Sigmoid colon (tissue), 4 donors: ENCODE measurements around the gene AKIRIN1.

Experiments
- EP300 ChIP-seq, 4 donors: sonication (generic); formaldehyde crosslinking; IDR thresholded peaks; one replicate each; pipeline ENCODE4 v1.6.1; 2017; ENCODE audit warnings: antibody characterized with exemption in 4 of 4
- POLR2A ChIP-seq, 2 donors: fragments of 450-650 bp; IDR thresholded peaks; one replicate each; pipeline ENCODE4 v1.6.1; 2016; ENCODE audit warnings: antibody characterized with exemption in 2 of 2, mild to moderate bottlenecking in 2 of 2, moderate library complexity in 2 of 2
- POLR2AphosphoS5 ChIP-seq, 4 donors: sonication (generic); formaldehyde crosslinking; IDR thresholded peaks; one replicate each; pipeline ENCODE4 v1.6.1; 2017; ENCODE audit warnings: antibody characterized with exemption in 4 of 4
- TF ChIP-seq, protein P1 (sequence below), 4 experiments: fragments of 450-650 bp in 3 of 4; fragments of 200-600 bp in 1 of 4; IDR thresholded peaks; one replicate each; pipeline ENCODE4 v1.5.1; 2016 to 2019; ENCODE audit warnings: antibody characterized with exemption in 4 of 4, mild to moderate bottlenecking in 3 of 4, moderate library complexity in 2 of 4

DNA sequence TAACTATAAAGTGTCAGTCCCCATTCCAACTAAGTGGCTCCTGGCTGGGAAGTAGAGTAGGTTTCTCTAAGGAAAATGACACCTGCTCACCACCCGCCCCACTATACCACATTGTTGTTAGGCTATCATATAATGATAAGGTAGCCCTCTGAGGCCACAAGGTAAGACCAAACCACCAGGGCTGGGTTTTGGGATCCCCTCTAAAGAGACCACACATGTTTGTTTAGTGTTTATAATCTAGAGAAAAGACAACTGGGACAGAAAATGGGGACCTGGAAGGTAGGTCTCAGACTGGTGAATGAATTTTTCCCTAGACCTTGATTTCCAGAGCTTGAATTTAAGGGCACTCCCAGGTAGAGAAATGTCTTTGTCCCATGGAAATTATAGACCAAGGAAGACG lies 15.2 kb downstream of the AKIRIN1 start:
- TF ChIP-seq, protein P1, sequence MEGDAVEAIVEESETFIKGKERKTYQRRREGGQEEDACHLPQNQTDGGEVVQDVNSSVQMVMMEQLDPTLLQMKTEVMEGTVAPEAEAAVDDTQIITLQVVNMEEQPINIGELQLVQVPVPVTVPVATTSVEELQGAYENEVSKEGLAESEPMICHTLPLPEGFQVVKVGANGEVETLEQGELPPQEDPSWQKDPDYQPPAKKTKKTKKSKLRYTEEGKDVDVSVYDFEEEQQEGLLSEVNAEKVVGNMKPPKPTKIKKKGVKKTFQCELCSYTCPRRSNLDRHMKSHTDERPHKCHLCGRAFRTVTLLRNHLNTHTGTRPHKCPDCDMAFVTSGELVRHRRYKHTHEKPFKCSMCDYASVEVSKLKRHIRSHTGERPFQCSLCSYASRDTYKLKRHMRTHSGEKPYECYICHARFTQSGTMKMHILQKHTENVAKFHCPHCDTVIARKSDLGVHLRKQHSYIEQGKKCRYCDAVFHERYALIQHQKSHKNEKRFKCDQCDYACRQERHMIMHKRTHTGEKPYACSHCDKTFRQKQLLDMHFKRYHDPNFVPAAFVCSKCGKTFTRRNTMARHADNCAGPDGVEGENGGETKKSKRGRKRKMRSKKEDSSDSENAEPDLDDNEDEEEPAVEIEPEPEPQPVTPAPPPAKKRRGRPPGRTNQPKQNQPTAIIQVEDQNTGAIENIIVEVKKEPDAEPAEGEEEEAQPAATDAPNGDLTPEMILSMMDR (IDR thresholded peaks at IDR 0.05) = no peak
- TF ChIP-seq EP300 (IDR thresholded peaks at IDR 0.05) (no peak), POLR2AphosphoS5 (IDR thresholded peaks at IDR 0.05) (no peak), POLR2A (IDR thresholded peaks at IDR 0.05) (no peak)
